Stimulated activated CD8-positive, alpha-beta memory T cell treated with anti-CD3 and anti-CD28 coated beads, Interleukin-2, amount 100 ng/mL, for 1 hour (primary cell): ENCODE data around the gene MYBPH.

ENCODE experiments used
- DNase-seq, 2 donors: peaks; one replicate each; pipeline ENCODE4 v3.0.0-alpha.2; 2020; ENCODE audit warnings: low read depth in 2 of 2

MYBPH gene

GRCh38 chr1:203166192-203166940 is 9.3 kb downstream of the MYBPH start:
- no peak for DNase-seq

GRCh38 chr1:203165800-203166161 is 9.8 kb downstream of the MYBPH start:
- DNase-seq = no peak

DNA sequence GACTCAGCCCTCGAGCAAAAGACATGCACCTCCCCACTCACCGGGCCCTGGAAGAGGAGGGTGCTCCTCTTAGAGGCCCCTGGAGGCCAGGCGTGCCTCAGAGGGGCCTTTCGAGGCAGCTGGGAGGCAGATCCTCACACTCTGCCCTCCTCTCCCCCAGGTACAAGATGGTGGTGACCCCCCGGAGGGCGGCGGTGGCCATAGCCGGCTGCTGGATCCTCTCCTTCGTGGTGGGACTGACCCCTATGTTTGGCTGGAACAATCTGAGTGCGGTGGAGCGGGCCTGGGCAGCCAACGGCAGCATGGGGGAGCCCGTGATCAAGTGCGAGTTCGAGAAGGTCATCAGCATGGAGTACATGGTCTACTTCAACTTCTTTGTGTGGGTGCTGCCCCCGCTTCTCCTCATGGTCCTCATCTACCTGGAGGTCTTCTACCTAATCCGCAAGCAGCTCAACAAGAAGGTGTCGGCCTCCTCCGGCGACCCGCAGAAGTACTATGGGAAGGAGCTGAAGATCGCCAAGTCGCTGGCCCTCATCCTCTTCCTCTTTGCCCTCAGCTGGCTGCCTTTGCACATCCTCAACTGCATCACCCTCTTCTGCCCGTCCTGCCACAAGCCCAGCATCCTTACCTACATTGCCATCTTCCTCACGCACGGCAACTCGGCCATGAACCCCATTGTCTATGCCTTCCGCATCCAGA is 10.4 kb downstream of the MYBPH start:
- no peak for DNase-seq

GRCh38 chr1:203163891-203164635 is 11.6 kb downstream of the MYBPH start:
- DNase-seq = no peak

DNA sequence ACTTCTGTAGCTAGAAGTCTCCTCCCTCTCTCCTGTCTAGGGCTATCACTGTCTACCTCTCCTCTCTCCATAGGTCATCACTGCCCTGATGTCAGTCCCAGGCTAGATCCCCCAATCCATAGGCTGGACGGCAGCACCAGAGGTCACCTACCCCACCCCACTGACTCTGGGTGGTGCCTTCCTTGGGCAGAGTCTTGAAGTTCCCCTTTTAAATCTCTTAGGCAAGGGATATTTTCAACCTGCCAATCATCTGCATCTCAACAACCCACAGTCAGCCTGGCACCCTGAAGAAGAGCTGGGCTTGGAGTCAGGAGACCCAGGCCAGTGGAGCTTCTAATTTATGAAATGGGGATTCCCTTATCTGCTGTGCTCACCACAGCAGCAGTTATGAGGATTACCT is 13.2 kb downstream of the MYBPH start:
- DNase-seq = no peak

GRCh38 chr1:203161703-203162102 is 13.9 kb downstream of the MYBPH start:
- DNase-seq = no peak

- DNase-seq = no peak
These were observed 14.5 kb downstream of the MYBPH start for GRCh38 chr1:203161175-203161574.

DNA sequence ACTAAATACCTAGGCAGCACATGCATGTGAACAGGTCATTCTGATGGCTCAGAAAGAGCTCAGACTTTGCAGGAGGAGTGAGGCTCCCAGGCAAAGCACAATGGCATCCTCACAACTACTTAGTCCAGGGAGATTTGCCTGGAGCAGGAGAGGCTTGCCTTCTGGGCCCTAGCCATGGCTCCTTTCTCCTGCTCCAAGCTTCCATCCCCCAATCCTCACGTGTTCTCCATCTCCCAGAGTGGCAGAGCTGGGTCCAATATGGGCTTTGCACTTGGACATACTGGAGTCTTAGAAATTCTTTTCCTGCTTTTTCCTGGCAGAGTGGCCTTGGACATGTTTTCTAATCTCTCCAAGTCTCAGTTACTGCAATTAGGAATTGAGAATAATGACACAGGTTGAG is 15.8 kb downstream of the MYBPH start:
- DNase-seq = no peak

DNA sequence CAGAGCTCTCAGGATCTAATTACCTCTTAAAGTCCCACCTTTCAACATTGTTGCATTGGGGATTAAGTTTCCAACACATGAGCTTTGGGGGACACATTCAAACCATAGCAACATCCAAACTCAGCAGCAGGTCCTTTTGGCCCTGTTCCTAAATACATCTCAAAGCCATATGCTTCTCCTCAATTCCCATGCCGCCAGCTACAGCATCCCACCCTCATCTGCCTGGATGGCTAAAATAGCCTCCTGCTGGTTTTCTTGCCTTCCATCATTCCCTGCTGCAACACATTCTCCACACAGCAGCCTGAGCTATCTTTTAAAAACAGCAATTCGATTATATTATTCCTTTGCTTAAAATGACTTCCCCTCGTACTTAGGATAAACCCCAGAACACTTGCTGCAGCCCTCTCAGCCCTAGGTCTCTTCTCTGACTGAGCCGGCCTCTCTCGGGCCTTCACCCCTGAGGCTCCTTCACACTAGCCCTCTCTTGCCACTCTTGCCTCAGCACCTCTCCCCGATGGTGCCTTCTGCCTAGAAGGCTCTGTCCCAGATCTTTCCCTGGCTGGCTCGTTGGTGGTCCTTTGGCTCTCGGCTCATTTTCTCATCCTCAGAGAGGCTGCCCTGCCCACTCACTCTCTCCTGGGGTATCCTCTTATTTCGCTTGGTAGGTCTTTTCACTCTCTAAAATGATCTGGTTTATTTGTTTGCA is 16.5 kb downstream of the MYBPH start:
- DNase-seq = no peak

- no peak for DNase-seq
These were observed 17.2 kb downstream of the MYBPH start for GRCh38 chr1:203158423-203158822.

DNA sequence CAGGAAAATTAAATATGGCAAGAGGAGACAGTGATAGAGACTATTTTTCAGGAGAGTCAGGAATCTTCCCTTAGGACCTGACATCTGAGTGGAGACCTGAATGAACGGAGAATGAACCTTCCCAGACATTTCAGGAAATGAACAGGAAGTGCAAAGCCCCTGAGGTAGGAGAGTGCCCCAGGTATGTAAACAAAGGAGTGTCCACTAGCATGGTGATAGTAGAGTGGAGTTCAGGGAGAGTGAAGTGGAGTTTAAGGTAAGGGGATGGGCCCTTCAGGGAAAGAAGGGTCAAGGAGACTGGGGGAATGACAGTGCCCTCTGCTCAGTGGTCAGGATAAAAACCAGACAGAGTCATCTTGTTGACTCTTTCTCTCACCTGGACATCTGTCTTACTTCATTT is 19.3 kb downstream of the MYBPH start:
- DNase-seq = no peak

DNA sequence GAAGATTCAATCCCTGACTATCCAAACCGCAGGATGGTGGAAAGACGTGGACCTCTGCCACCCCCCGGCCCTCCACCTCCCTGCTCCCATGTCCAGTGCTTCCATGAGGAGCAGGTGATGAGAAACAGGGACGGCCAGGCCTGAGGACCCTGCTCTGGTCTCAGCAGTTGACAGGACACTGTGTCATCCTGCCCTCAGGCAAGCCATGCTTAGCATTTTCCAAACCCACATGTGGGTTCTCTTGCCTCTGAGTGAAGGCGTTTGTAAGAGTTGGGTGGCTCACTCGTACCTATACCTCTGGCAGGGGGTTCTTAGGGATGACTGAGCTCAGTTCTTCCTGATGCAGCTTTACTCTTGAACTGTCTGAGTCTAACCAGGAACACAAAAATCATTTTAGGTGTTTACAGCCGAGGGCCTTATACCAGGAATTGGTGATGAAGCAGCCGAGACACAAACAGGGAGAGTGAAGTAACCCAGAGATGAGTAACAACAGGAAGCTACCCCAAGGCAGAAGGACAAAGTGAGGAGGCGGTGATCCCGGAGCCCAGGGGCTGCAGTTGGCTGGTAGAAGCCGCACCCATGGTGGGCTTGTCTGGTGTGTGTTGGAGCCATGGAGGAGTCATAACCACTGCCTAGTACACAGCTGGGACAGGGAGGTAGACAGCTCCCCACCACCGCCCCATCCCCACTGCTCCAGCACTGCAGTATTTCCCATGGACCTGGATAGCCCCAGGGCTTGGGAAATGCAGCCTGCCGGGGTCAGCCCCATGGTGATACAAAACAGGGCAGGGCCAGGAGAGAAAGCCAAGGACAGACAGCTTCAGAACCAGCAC is 21.4 kb downstream of the MYBPH start:
- no peak for DNase-seq

DNA sequence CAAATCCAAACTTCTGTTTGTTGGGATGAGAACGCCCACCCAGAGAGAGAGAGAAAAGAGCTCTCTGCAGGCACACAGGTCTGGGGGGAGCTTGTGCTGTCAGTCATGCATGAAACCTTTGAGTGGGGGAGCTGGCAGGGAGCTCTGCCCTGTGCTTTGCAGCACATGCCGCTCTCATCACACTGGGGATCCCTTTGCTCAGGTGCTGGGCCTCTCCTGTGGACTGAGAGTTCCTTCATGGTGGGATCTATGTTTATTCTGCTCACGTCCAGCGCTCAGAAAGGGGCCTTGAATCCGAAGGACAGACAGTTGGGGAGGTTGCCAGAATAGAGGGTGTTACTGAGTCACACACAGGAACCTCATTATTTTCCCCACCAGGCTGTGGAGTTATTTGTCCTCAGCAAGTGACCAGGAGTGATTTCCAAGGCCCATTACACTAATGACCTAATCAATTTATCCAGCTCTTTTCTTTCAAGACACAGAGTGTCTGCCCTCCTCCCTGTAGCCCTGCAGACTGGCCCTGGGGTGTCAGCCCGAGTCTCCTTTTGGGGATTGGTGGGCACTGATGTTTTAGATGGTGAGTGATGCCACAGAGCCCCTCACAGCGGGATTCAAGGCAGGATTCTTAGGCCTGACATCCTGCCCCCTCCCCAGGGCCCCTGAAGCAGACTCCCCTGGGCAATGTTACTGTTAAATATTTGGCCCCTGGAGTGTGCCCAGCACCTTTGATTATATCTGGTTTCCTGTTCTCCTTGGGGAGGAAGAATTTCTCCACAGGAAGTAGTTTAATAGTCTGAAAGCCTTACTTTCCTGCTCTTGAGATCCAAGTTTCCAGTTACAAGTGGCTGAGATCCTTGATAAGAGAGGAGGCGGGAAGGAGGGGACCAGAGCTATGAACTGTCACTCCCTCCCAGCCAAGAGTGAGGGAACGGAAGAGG is 22.3 kb downstream of the MYBPH start:
- no peak for DNase-seq

DNA sequence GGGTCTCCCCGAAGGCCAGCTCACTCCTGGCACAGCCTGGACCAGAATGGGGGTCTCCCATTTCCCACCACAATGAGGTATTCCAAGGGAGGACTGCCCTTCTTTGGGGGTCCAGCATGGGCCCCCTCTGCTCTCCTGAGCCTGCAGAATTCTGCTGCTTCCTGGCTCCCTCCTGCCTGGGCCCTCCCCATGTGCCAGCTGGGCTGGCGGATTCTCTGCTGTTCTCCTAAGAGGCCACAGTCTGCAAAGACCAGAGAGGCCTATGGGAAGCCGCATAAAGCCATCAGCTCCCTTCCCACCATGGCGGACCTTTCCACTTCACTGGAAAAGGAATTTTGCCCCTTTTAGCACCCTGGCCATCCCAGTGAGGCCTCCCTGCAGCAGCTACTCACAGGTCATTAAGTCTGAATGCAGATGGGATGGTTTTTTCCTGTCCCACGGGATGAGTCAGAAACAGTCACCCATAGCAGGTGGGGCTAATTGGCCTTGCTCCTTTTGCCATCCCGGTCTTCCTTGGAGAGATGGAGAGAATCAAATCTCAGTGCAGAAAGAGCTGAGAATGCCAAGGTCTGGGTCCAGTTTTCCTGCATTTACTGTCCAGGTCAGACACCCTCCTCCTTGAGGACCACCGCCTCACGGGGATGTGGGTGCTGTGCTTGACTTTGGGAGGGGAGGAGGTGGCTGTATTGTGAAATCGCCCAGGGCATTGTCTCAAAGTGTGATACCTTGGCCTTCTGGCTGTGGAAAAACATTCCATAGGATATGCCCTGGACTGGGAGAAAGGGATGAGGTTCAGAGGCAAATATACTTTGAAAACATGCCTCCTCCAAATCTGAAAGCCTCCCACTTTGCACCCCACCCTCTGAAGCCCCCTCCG is 23.2 kb downstream of the MYBPH start:
- DNase-seq = no peak

DNA sequence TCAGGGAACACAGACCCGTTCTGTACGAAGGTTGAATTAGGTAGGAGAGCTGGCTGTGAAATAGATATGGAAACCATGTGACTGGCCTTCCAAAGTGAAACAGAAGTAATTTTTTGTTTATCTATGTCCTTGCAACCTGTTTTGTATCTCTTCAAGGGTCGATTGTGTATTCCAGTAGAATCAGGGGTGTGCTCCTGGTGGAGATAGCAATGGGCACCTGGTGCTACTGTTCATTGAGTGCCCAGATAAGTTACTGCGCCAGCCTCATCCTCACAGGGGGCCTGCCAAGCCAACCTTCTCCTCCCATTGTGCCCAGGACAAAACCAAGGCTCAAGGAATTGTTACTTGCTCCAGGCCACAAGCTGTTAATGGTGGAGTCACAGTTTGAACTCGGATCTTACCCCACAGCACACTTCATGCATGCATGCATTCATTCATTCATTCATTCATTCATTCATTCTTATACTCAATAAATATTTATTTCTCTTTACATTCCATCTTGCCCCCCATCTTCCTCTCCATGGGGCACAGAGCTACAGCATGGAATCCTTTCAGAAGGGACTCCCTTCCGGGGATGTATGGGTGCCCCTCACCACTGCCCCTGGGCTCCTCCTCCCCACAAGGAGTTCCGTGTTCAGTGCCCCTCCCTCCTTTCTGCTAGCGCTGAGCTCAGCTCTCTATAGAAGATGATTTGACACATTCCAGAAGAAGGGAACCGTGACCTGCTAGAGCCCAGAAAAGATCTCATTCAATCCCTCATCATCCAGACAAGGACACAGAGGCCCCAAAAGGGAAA is 24.1 kb downstream of the MYBPH start:
- no peak for DNase-seq

DNA sequence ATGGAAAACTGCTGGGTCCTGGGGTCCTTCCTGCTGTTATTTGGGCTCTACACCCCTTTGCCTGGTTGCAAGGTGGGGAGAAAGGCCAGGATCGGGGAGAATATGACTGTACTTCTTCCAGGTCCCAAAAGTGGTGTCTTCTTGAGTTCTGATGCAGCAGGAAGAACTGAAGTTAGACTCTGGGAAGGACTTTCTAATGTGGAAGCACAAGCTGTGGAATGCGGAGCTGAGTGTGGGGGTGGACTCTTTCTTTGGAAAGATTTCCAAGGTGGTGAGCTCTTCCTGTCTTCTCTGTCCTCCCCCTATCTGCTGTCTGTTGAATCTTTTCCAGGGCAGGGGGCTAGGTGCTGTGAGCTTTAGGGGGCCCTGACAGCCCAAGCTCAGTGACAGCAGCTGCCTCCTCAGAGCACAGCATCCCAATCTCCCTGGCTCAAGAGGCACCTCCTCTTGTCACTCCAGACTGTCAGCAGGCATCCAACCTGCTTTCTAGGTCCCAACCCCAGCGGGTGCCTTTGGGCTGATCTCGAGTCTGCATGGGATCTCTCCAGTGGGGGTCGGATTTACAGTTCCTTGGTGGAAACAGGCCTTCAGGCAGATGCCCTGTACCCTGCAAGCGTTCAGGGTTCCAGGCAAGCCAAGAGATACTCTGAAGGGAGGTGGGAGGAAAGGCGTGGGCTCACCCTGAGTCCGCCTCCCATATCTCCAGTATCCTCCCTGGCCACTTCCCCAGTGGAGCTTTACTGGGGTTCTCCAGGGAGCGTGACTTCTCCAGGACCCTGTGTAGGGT is 24.9 kb downstream of the MYBPH start:
- DNase-seq = no peak

GRCh38 chr1:203149188-203149840 is 26.3 kb downstream of the MYBPH start:
- DNase-seq = no peak
